ENCODE data around the gene C5.

The C5 gene

GRCh38 chr9:120924698-120925534 lies 125.2 kb downstream of the C5 start:
- H3K27ac ChIP-seq (ENCODE audit: low read depth, low read length, poor library complexity, severe bottlenecking): no peak overlapping the region
- H3K9me2 ChIP-seq (ENCODE audit: low read depth, low read length): no peaks in the 10 kb centered on the region
- no peak overlapping the region for H3K9ac ChIP-seq (ENCODE audit: low read length)
- no peaks in the 10 kb centered on the region; the same call in 1 of the 2 replicates for H3K36me3 ChIP-seq (ENCODE audit: insufficient read depth, low read length)
- no peaks in the 10 kb centered on the region for H3F3A ChIP-seq (ENCODE audit: insufficient read depth, low read length)
- H3K4me3 ChIP-seq (ENCODE audit: low read depth, low read length, poor library complexity, severe bottlenecking): no peak overlapping the region
- H3K4me1 ChIP-seq (ENCODE audit: insufficient read depth, low read length, severe bottlenecking): peaks cover 44% of the 10 kb centered on the region
- H4K20me1 ChIP-seq (ENCODE audit: insufficient read depth, low read length): no peaks in the 10 kb centered on the region
- H3K9me3 ChIP-seq (ENCODE audit: low read length): no peaks in the 10 kb centered on the region
- no peak overlapping the region for H2AFZ ChIP-seq (ENCODE audit: low read length)
- TF ChIP-seq EZH2 (IDR thresholded peaks at IDR 0.05; ENCODE audit: borderline replicate concordance, low read length): no peak
- TF ChIP-seq, protein P1, sequence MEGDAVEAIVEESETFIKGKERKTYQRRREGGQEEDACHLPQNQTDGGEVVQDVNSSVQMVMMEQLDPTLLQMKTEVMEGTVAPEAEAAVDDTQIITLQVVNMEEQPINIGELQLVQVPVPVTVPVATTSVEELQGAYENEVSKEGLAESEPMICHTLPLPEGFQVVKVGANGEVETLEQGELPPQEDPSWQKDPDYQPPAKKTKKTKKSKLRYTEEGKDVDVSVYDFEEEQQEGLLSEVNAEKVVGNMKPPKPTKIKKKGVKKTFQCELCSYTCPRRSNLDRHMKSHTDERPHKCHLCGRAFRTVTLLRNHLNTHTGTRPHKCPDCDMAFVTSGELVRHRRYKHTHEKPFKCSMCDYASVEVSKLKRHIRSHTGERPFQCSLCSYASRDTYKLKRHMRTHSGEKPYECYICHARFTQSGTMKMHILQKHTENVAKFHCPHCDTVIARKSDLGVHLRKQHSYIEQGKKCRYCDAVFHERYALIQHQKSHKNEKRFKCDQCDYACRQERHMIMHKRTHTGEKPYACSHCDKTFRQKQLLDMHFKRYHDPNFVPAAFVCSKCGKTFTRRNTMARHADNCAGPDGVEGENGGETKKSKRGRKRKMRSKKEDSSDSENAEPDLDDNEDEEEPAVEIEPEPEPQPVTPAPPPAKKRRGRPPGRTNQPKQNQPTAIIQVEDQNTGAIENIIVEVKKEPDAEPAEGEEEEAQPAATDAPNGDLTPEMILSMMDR (IDR thresholded peaks at IDR 0.05; ENCODE audit: low read length): no peak
- H3K27me3 ChIP-seq (ENCODE audit: insufficient read depth, low read length): no peaks in the 10 kb centered on the region
- no peak overlapping the region for H3K4me2 ChIP-seq (ENCODE audit: low read length)
- H3K79me2 ChIP-seq (ENCODE audit: insufficient read depth, low read length): no peaks in the 10 kb centered on the region

DNA sequence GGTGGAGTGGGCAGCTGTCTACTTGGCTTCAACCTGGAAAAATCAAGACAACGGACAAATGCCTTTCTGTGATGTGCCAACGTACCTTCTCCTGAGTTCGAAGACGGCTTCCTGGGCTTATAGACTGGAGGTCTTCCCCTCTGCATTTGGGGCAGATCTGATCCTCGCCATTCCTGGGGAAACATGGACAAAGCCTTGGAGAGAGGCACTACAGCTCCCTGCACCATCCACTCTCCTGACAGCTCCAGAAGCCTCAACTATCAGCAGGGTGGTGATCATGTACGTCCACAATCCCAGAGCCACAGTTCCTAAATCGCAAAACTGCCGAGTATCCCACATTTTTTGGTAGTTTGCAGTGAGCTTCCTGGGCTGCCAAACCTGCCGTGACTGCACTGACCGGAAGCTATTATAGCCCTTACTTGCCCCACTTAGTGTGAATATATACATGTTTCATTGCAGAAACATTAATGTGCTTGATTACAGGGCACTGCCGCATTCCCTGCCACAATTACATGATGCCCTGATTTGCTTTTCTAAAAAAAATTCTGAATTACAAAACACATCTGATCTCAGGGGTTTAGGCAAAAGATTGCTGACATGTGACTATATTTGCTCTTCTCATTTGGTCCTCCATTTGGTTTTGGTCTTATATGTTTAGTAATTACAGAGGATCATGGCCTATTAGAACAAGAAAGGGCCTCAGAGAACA lies 126.3 kb downstream of the C5 start:
- H3K9ac ChIP-seq (ENCODE audit: low read length): no peak overlapping the region
- H3K9me3 ChIP-seq (ENCODE audit: low read length): no peaks in the 10 kb centered on the region
- no peaks in the 10 kb centered on the region for H3K79me2 ChIP-seq (ENCODE audit: insufficient read depth, low read length)
- H3K9me2 ChIP-seq (ENCODE audit: low read depth, low read length): no peaks in the 10 kb centered on the region
- H3K4me3 ChIP-seq (ENCODE audit: low read depth, low read length, poor library complexity, severe bottlenecking): no peak overlapping the region
- no peak overlapping the region for H2AFZ ChIP-seq (ENCODE audit: low read length)
- H4K20me1 ChIP-seq (ENCODE audit: insufficient read depth, low read length): no peaks in the 10 kb centered on the region
- H3K4me2 ChIP-seq (ENCODE audit: low read length): no peak overlapping the region
- H3K27me3 ChIP-seq (ENCODE audit: insufficient read depth, low read length): no peaks in the 10 kb centered on the region
- no peak overlapping the region for H3K27ac ChIP-seq (ENCODE audit: low read depth, low read length, poor library complexity, severe bottlenecking)
- TF ChIP-seq EZH2 (IDR thresholded peaks at IDR 0.05; ENCODE audit: borderline replicate concordance, low read length): no peak
- TF ChIP-seq, protein P1 (IDR thresholded peaks at IDR 0.05; ENCODE audit: low read length): no peak
- H3K4me1 ChIP-seq (ENCODE audit: insufficient read depth, low read length, severe bottlenecking): peaks cover 32% of the 10 kb centered on the region
- H3F3A ChIP-seq (ENCODE audit: insufficient read depth, low read length): no peaks in the 10 kb centered on the region
- H3K36me3 ChIP-seq (ENCODE audit: insufficient read depth, low read length): no peaks in the 10 kb centered on the region; the same call in 1 of the 2 replicates

DNA sequence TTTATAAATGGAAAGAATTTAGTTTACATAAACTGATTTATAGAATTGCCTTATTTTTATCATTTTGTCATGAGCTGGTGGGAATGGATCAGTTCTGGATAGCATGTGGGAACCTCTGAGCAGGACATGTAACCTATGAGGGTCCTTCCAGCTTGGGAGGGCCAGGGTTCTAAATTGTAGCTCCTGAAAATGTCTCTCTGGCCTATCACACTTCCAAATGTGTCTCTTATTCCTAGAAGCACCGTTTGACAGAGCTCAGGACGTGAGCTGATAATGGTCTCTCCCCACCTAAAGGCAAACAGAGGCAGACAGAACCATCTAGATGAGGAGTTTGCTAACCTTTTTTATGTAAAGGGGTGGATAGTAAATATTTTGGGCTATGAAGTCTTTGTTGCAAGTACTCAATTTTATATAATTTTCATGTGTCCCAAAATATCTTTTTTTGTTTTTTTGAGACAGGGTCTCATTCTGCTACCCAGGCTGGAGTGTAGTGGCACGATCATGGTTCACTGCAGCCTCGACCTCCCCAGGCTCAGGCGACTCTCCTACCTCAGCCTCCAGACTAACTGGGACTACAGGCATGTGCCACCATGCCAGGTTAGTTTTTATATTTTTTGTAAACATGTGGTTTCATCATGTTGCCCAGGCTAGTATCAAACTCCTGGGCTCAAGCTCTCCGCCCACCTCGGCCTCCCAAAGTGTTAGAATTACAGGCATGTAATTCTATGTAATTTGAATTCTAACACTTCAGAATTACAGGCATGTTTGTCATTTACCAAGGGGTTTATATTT lies 127.5 kb downstream of the C5 start:
- H3K27ac ChIP-seq (ENCODE audit: low read depth, low read length, poor library complexity, severe bottlenecking): no peak overlapping the region
- no peaks in the 10 kb centered on the region for H4K20me1 ChIP-seq (ENCODE audit: insufficient read depth, low read length)
- no peak overlapping the region for H3K4me2 ChIP-seq (ENCODE audit: low read length)
- TF ChIP-seq EZH2 (IDR thresholded peaks at IDR 0.05; ENCODE audit: borderline replicate concordance, low read length): no peak
- TF ChIP-seq, protein P1 (IDR thresholded peaks at IDR 0.05; ENCODE audit: low read length): no peak
- H3K9ac ChIP-seq (ENCODE audit: low read length): no peak overlapping the region
- peaks cover 21% of the 10 kb centered on the region for H3K4me1 ChIP-seq (ENCODE audit: insufficient read depth, low read length, severe bottlenecking)
- H2AFZ ChIP-seq (ENCODE audit: low read length): no peak overlapping the region
- H3K9me3 ChIP-seq (ENCODE audit: low read length): no peaks in the 10 kb centered on the region
- H3K9me2 ChIP-seq (ENCODE audit: low read depth, low read length): no peaks in the 10 kb centered on the region
- no peak overlapping the region for H3K4me3 ChIP-seq (ENCODE audit: low read depth, low read length, poor library complexity, severe bottlenecking)
- no peaks in the 10 kb centered on the region for H3K79me2 ChIP-seq (ENCODE audit: insufficient read depth, low read length)
- H3K36me3 ChIP-seq (ENCODE audit: insufficient read depth, low read length): peaks cover 1% of the 10 kb centered on the region; the same call in 1 of the 2 replicates
- no peaks in the 10 kb centered on the region for H3K27me3 ChIP-seq (ENCODE audit: insufficient read depth, low read length)
- H3F3A ChIP-seq (ENCODE audit: insufficient read depth, low read length): no peaks in the 10 kb centered on the region

Data from OCI-LY1 (cell line).